CD4-positive, alpha-beta T cell treated with Interleukin-15 for 1 hour (primary cell): Measurements from ENCODE around the gene ZNF512B.

Experiments used
- DNase-seq: peaks from one replicate; pipeline ENCODE4 v3.0.0-alpha.2; 2020

ZNF512B gene

GRCh38 chr20:63947638-63948456 is 21.9 kb downstream of the ZNF512B start:
- no peak for DNase-seq

- DNase-seq: no peak
Observed at GRCh38 chr20:63946986-63947637, 22.6 kb downstream of the ZNF512B start.

DNA sequence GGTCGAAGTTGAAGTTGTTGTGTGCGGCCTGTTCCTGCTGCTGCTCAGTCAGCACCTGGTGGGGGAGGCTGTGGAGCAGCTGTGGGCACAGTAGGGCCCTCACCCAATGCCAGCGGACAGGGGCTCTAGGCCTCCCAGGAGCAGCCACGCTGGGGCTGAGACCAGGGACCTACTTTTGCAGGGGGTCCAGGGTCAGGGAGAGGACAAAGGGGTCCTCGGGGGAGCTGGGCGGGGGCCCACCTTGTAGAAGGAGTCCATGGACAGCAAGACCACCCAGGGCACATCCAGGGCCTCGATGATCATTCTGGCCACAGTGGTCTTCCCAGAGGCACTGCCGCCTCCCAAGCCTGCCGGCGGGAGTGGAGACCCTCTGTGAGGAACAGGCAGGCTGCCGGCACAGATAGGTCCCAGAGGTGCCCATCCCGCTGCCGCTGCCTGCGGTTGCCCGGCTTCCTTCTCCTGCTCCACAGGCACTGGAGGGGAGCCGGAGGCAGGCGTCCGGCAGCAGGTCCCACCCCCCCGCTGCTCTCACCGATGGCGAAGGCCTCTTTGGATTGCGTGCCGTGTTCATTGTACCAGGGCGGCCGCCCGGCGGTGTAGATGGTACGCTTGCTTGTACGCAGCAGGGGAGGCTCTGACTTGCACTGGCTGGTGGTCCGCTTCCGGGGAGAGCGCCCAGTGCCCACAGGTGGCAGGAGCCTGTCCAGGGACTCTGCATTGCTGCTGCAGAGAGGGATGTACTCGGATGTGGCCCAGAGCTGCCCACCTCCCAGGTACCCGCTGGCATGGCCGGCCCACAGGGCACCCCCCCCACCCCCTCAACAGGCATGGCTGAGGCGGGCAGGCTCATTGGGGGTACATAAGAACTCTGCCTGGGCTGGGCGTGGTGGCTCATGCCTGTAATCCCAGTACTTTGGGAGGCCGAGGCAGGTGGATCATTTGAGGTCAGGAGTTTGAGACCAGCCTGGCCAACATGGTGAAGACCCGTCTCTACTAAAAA is 23.5 kb downstream of the ZNF512B start:
- DNase-seq: no peak

GRCh38 chr20:63945031-63945658 is 24.6 kb downstream of the ZNF512B start:
- DNase-seq: no peak

GRCh38 chr20:63944078-63944941 is 25.4 kb downstream of the ZNF512B start:
- DNase-seq: no peak

DNA sequence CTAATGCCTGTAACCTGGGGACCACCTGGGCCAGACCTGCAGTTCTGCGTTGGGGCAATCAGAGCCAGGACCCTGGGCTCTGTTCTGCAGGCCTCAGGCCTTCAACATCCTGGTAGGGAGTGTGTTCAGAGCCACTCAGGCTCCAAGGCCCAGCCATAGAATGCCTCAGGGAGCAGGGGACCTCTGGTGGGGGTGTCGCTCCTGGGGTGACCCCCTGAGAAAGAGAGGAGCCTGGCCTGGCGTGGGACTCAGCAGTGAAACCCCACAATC is 26.0 kb downstream of the ZNF512B start:
- no peak for DNase-seq

DNA sequence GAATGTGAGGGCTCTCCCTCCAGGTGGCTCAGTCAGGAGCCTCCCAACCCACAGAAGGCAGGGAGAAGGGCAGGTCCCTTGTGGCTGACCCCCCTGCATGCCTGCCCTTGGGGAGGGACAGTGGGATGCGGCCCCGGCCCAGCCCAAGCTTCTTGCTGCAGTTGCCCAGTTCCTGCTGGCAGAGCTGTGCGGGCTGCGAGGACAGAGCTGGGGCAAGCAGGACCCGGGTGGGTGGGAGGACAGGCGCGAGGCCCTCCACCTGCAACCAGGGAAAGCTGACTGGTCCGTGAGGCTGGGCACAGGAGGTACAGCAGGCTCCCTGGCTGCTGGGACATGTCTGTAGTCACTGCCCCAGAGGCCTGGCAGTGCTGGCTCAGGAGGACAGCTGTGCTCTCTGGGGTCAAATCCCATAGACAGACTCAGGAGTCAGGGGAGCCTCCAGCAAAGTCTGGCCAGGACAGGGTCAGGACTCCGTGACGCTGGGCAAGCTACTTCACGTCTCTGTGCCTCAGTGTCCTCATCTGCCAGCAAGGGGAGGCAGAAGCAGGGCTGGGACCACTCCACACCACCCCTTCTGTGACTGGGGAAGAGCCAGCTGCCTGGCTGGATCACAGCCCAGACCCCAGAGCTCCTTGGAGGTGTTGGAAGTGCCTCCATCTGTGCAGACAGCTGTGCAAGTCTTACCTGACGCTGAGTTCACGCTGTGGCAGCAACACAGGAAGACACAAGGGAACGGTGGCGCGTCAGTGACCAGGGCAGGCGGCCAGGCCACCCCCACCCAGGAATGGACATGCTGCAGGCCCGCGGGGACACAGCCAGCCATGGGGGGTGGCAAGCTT is 26.5 kb downstream of the ZNF512B start:
- DNase-seq: no peak

DNA sequence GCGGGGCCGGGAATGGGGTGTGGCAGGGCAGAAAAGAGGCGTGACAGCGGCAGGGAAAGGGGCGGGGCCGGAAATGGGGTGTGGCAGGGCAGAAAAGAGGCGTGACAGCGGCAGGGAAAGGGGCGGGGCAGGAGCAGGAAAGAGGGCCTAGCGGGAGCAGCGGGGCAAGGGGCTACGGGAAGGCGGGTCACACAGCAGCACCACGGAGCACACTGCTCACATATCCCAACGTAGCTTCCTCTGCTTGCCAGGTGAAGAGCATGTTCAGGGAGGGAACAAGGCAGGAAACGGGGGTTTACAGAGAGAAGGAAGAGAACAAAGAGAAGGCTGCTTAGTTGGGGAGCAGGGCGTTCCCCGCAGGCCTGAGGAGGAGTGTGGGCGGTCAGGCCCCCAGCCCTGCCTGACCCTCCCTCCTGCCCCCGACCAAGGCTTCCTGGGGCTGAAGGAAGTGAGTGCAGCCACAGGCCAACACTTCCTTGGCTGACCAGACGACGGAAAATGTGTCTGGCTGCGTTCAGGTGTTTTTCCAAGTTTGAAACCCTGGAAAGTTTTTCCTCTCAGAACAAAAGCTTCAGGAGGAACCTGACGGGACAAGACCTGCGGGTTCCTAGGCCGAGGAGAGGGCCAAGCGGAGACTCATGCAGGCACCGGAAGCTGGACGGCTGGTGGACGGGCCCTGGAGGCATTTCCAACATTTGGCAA is 27.3 kb downstream of the ZNF512B start:
- DNase-seq: no peak

DNA sequence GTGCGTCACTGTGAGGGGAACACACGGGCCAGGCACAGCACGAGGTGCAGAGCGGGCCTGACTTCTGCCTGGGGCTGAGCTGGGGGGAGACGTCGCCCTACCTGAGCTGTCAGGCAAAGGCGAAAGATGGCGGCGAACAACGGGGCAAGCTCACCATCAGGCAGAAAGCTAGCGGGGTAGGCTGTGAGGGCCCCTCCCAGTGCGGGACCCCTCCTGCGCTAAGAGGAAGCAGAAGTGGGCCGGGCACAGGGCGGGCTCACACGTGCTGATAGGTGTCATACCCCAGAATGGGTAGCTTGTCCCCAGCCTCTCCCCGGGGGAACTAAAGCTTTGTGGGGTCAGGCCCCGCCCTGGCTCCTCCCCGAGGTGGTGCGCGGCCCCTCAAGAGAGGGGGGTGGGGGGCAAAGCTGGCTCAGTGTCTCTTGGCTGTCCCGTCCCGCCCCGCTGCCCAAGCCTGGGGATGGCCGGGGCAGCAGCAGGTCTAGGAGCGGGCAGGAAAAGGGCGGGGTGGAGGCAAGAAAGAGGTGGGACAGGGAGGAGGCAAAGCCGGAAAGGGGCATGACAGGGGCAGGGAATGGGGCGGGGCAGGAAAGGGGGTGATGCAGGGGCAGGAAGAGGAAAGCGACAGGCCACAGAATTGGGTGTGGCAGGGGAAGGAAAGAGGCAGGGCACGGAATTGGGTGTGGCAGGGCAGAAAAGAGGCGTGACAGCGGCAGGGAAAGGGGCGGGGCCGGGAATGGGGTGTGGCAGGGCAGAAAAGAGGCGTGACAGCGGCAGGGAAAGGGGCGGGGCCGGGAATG is 28.2 kb downstream of the ZNF512B start:
- peak; percentile 87 for DNase-seq

DNA sequence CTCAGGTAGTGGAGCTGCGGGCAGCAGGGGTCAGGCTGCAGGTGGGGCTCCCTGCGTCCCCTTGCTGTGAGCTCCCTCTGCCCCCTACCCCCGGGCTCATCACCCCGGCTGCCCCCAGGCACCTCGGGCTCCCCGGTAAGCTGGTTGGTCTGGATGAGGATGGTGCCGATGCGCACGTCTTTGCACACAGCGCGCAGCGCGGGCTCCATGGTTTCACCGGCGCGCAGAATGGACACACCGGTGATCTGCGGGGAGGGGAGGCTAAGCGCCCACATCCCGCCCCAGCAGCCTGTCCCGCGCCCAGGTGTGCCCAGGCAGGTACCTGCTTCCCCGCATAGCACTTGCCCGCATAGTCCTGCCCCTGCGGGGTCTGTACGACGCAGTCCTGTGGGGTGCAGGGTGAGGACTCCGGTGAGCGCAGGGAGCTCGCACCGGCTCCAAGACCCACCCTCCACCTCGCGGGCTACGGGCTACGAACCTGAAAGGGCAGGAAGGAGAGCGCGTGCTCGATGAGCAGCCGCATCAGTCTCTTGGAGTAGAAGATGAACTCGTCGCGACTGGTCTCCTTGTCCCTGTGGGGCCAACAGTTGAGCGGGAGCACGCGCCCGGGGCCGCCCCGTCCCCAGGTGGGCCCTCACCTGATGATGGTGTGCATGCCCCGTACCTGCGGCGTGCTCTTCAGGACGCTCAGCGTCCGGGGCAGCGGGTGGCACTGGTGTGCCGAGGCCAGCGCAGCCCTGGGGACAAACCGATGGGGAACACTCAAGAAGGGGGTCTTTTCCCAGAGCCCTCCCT is 29.1 kb downstream of the ZNF512B start:
- DNase-seq: no peak

GRCh38 chr20:63940071-63940471 is 29.7 kb downstream of the ZNF512B start:
- no peak for DNase-seq

DNA sequence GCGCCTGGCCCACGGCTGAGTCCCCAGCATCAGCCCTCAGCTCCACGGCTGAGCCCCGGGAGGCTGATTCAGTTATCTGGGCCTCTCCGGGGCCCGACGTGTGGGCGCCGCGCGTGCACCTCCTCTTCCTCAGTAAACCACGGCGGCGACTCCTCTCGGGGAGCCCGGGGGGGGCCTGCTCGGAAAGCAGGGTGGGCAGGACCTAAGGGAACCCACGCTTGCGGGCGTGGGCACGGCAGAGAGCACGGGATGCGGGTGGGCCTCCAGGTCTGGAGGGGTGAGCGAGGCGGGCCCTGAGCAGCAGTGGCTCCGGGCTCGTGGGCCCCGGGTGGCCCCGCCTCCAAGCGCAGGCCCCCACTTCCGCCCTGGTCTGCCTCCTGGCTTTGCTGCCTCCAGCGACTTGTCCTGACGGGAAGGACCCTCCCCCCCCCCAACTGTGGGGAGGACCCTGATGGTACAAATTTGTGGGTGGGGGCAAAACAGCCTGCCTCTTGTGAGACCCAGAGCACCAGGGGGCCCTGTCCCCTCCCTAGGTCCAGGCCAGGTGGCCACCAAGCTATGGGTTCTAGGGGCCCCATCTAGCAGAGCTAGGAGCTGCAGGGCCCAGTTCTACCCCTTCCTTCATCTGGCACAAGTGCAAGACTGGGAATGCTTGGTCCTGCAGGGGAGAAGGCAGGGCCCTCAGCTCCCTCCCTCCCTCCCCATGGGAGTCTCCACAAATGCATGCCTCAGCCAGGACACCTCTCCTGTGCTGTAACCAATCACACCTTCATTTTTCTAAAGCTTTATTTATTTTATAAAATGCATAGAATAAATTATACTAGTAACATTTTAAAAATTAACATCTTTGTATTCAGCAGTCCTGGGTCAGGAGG is 30.4 kb downstream of the ZNF512B start:
- no peak for DNase-seq

DNA sequence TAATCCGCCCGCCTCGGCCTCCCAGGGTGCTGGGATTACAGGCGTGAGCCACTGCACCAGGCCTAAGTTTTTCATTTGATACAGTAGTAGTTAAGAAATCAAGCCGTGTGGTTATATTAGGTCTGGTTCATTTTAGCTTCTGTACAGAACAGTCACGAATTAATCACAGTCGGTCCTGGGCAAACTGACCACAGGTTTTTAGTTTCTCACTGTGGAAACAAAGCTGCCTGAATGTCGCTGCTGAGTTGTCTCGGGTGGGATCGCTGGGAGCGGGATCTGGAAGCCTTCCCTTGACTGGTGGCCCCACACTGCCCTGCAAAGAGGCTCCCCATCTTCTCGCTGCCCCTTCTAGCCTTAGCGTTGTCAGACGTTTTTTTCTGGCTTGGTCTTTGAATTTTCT is 32.1 kb downstream of the ZNF512B start:
- no peak for DNase-seq

- DNase-seq: no peak
Observed at GRCh38 chr20:63935447-63935846, 34.3 kb downstream of the ZNF512B start.

GRCh38 chr20:63934271-63935068 is 35.3 kb downstream of the ZNF512B start:
- DNase-seq: no peak

DNA sequence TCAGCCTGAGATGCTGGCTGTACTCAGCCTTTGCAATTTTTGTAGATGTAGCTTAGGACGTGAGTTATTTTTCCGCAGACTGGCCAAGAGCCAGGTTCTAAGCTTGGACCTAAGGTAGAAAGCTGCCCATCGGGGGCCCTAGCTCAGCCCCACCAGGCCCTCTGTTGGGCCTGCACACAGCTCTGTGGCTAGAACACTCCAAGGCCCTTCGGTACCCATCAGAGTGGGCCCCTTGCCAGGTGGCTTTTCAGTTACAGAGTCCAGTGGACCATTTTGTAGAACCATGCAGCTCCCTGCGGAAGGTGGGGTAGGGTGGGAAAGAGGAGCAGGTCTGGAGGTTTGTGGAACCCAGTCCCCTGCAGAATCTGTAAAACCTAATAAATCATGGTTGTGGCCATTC is 36.1 kb downstream of the ZNF512B start:
- no peak for DNase-seq
